ENCODE measurements around the gene MAS1. TPM values are rescaled to one million over a fixed set of nuclear protein-coding genes. Genes with fewer than 3 reads are reported as not detected.

MAS1 gene
- total RNA-seq, 1 donor from 2014 or later = not detected

- Mint-ChIP-seq H3K27ac (no peak overlapping the region), H3K27me3 (ENCODE audit: insufficient read depth) (peaks cover 10% of the 10 kb centered on the region), H3K9me3 (peaks cover 12% of the 10 kb centered on the region), H3K4me3 (no peak overlapping the region), H3K4me1 (ENCODE audit: low read depth) (peaks cover 28% of the 10 kb centered on the region), H3K36me3 (ENCODE audit: low read depth) (no peaks in the 10 kb centered on the region)
- intact Hi-C loops (cut with micrococcal nuclease) = no loop called here
- no peak for DNase-seq (ENCODE audit: low spot score)
These were observed 42.3 kb downstream of the MAS1 start for GRCh38 chr6:159933077-159933476.

DNA sequence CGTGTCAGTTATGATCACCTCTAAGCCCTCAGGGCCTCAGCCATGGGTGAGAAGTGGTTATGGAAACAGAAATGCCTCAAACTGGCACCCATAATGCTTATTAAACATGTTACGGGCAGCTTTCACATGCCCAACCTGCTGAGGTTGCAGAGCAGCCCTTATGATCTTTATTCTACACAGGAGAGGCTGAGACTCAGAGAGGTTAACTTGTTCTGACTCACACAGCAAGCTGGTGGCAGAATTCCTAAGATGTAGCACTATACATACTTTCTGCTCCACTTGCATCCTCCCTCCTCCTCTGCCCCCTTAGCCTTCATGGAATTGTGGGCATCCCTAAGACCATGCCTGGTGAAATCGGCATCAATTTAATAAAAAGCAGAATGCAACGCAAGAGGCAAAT lies 43.4 kb downstream of the MAS1 start:
- DNase-seq (ENCODE audit: low spot score) = no peak
- H3K9me3 Mint-ChIP-seq = peaks cover 12% of the 10 kb centered on the region
- H3K4me3 Mint-ChIP-seq = no peak overlapping the region
- H3K27me3 Mint-ChIP-seq (ENCODE audit: insufficient read depth) = peaks cover 18% of the 10 kb centered on the region
- H3K27ac Mint-ChIP-seq = no peak overlapping the region
- intact Hi-C loops (cut with micrococcal nuclease) = no loop called here
- H3K36me3 Mint-ChIP-seq (ENCODE audit: low read depth) = no peaks in the 10 kb centered on the region
- peaks cover 28% of the 10 kb centered on the region for H3K4me1 Mint-ChIP-seq (ENCODE audit: low read depth)

GRCh38 chr6:159935065-159935464 lies 44.3 kb downstream of the MAS1 start:
- Mint-ChIP-seq H3K9me3 (peaks cover 12% of the 10 kb centered on the region), H3K27me3 (ENCODE audit: insufficient read depth) (peaks cover 19% of the 10 kb centered on the region), H3K36me3 (ENCODE audit: low read depth) (no peaks in the 10 kb centered on the region), H3K4me3 (no peak overlapping the region), H3K4me1 (ENCODE audit: low read depth) (peaks cover 21% of the 10 kb centered on the region), H3K27ac (no peak overlapping the region)
- intact Hi-C loops (cut with micrococcal nuclease) = no loop called here
- DNase-seq (ENCODE audit: low spot score) = no peak

GRCh38 chr6:159935633-159936032 lies 44.8 kb downstream of the MAS1 start:
- intact Hi-C loops (cut with micrococcal nuclease) = no loop called here
- peaks cover 12% of the 10 kb centered on the region for H3K9me3 Mint-ChIP-seq
- peaks cover 23% of the 10 kb centered on the region for H3K27me3 Mint-ChIP-seq (ENCODE audit: insufficient read depth)
- no peaks in the 10 kb centered on the region for H3K36me3 Mint-ChIP-seq (ENCODE audit: low read depth)
- no peak overlapping the region for H3K4me3 Mint-ChIP-seq
- H3K27ac Mint-ChIP-seq = no peak overlapping the region
- DNase-seq (ENCODE audit: low spot score) = no peak
- peaks cover 15% of the 10 kb centered on the region for H3K4me1 Mint-ChIP-seq (ENCODE audit: low read depth)

- no peak for DNase-seq (ENCODE audit: low spot score)
- intact Hi-C loops (cut with micrococcal nuclease) = no loop called here
- Mint-ChIP-seq H3K36me3 (ENCODE audit: low read depth) (peaks cover 4% of the 10 kb centered on the region), H3K4me1 (ENCODE audit: low read depth) (peaks cover 10% of the 10 kb centered on the region), H3K9me3 (peaks cover 30% of the 10 kb centered on the region), H3K27ac (no peak overlapping the region), H3K4me3 (no peak overlapping the region), H3K27me3 (ENCODE audit: insufficient read depth) (peaks cover 23% of the 10 kb centered on the region)
These were observed 48.8 kb downstream of the MAS1 start for GRCh38 chr6:159939591-159940016.

Other genes with a start within 250 kb of the MAS1 start
- gene SOD2, start 197.7 kb upstream of the MAS1 start, total RNA-seq = 78.3 and 81.0 TPM in 2 replicates
- 125 and 136 TPM in 2 replicates for gene WTAP, start 163.5 kb upstream of the MAS1 start, total RNA-seq
- gene ACAT2, start 128.9 kb upstream of the MAS1 start, total RNA-seq = 83.1 and 84.2 TPM in 2 replicates
- gene TCP1, start 101.4 kb upstream of the MAS1 start, total RNA-seq = 454 and 457 TPM in 2 replicates
- gene MRPL18, start 100.5 kb upstream of the MAS1 start, total RNA-seq = 108 and 111 TPM in 2 replicates
- gene PNLDC1, start 90.7 kb upstream of the MAS1 start, total RNA-seq = 0.56 and 0.78 TPM in 2 replicates
- 118 and 126 TPM in 2 replicates for gene IGF2R, start 78.1 kb downstream of the MAS1 start, total RNA-seq
- 2.9 and 3.7 TPM in 2 replicates for gene SLC22A1, start 230.8 kb downstream of the MAS1 start, total RNA-seq

All from activated T-helper 1 cell treated with anti-CD3 and anti-CD28 coated beads, Interleukin-12 subunit alpha, Interleukin-12 subunit beta, Interleukin-2, Interleukin-4 antibody, amounts not matched to agents 30 ng/mL and 10 ng/mL and 1 ng/mL, durations not matched to agents 14 hours and 24 hours and 36 hours (primary cell).